Measurements from ENCODE around the gene MYMX.
"Not testable (repeated sequence)": the region's sequence is repeated elsewhere in the genome, so short reads cannot be mapped to it uniquely, and the experiment has no call there.

MYMX gene

DNA sequence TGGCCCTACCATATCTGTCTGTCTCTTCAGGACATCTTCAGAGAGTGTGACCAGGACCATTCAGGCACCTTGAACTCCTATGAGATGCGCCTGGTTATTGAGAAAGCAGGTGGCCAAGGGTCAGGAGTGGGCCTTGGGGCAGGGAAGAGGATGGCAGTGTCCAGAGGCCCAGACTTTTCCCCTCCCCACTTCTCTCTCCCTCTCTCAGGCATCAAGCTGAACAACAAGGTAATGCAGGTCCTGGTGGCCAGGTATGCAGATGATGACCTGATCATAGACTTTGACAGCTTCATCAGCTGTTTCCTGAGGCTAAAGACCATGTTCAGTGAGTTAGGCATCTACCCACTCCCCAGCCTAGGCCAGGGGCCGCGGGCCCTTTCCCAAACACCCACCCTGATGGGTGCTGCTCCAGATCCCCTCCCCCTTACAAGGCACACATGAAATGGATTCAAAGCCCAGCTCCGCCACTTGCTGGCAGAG, 33.8 kb upstream of the MYMX start (continued):
- TF ChIP-seq, protein P1, sequence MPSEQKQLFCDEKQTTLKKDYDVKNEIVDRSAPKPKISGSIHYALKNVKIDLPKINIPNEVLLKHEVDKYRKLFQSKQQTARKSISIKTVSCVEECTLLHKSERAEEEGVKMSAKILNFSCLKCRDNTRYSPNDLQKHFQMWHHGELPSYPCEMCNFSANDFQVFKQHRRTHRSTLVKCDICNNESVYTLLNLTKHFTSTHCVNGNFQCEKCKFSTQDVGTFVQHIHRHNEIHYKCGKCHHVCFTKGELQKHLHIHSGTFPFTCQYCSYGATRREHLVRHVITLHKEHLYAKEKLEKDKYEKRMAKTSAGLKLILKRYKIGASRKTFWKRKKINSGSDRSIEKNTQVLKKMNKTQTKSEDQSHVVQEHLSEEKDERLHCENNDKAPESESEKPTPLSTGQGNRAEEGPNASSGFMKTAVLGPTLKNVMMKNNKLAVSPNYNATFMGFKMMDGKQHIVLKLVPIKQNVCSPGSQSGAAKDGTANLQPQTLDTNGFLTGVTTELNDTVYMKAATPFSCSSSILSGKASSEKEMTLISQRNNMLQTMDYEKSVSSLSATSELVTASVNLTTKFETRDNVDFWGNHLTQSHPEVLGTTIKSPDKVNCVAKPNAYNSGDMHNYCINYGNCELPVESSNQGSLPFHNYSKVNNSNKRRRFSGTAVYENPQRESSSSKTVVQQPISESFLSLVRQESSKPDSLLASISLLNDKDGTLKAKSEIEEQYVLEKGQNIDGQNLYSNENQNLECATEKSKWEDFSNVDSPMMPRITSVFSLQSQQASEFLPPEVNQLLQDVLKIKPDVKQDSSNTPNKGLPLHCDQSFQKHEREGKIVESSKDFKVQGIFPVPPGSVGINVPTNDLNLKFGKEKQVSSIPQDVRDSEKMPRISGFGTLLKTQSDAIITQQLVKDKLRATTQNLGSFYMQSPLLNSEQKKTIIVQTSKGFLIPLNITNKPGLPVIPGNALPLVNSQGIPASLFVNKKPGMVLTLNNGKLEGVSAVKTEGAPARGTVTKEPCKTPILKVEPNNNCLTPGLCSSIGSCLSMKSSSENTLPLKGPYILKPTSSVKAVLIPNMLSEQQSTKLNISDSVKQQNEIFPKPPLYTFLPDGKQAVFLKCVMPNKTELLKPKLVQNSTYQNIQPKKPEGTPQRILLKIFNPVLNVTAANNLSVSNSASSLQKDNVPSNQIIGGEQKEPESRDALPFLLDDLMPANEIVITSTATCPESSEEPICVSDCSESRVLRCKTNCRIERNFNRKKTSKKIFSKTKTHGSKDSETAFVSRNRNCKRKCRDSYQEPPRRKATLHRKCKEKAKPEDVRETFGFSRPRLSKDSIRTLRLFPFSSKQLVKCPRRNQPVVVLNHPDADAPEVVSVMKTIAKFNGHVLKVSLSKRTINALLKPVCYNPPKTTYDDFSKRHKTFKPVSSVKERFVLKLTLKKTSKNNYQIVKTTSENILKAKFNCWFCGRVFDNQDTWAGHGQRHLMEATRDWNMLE (tag by site-specific recombination; conservative IDR thresholded peaks at IDR 0.05; ENCODE audit: low read depth) = no peak

DNA sequence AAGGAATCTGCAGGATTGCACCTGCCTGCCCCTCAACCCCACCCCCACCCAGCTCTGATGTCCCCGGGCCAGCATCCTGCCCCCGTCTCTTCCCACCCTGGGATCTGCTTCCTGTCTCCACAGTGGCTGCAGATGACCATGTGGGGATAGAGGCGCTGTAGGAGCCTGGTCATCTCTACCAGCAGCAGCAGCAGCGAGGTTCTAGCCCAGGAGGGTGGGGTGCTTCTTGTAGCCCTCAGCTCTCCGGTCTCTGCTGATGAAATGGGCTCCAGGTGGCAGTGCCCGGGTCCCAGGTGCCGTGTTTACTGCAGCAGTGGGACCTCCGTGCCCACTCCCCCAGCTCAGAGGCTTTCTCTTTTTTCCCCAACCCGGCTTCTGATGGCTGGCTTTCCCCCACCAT, 32.9 kb upstream of the MYMX start:
- Histone ChIP-seq H3K27ac (ENCODE audit: extremely low read depth, low read depth, low read length) (no peak overlapping the region), H3K9me3 (ENCODE audit: control insufficient read depth, insufficient read depth, low read depth, low read length) (no peaks in the 10 kb centered on the region), H3K4me1 (ENCODE audit: control insufficient read depth, insufficient read depth, low read length) (no peaks in the 10 kb centered on the region), H3K36me3 (ENCODE audit: control insufficient read depth in 2 of 2, insufficient read depth in 1 of 2, low read length in 2 of 2) (no peaks in the 10 kb centered on the region), H3K4me3 (ENCODE audit: low read depth, low read length) (no peak overlapping the region)
- POLR2A ChIA-PET = no interaction called here
- CTCF ChIA-PET = interaction anchor here (2.4 kb wide), 1 partner anchor 11 kb away, joined by 14 read pairs; no protein-coding TSS in a partner anchor
- TF ChIP-seq ZNF514 (tag by site-specific recombination; IDR thresholded peaks at IDR 0.05) (no peak), ZNF202 (tag by site-specific recombination; IDR thresholded peaks at IDR 0.05; ENCODE audit: borderline replicate concordance) (no peak), ZNF600 (tag by site-specific recombination; IDR thresholded peaks at IDR 0.05) (no peak), ZNF510 (tag by site-specific recombination; IDR thresholded peaks at IDR 0.05; ENCODE audit: insufficient replicate concordance) (no peak), TRIM28 (IDR thresholded peaks at IDR 0.05; ENCODE audit: borderline replicate concordance, low read length) (no peak), ZNF558 (tag by site-specific recombination; IDR thresholded peaks at IDR 0.05) (no peak), ZNF214 (tag by site-specific recombination; IDR thresholded peaks at IDR 0.05; ENCODE audit: borderline replicate concordance) (no peak), BCL11A (tag by site-specific recombination; IDR thresholded peaks at IDR 0.05; ENCODE audit: low read depth) (no peak), ZNF623 (tag by site-specific recombination; IDR thresholded peaks at IDR 0.05) (no peak), SP3 (tag by site-specific recombination; IDR thresholded peaks at IDR 0.05) (no peak), ZSCAN23 (tag by site-specific recombination; IDR thresholded peaks at IDR 0.05) (no peak)
- TF ChIP-seq, protein P2, sequence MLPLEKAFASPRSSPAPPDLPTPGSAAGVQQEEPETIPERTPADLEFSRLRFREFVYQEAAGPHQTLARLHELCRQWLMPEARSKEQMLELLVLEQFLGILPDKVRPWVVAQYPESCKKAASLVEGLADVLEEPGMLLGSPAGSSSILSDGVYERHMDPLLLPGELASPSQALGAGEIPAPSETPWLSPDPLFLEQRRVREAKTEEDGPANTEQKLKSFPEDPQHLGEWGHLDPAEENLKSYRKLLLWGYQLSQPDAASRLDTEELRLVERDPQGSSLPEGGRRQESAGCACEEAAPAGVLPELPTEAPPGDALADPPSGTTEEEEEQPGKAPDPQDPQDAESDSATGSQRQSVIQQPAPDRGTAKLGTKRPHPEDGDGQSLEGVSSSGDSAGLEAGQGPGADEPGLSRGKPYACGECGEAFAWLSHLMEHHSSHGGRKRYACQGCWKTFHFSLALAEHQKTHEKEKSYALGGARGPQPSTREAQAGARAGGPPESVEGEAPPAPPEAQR (tag by site-specific recombination; IDR thresholded peaks at IDR 0.05) = no peak
- TF ChIP-seq, protein P3, sequence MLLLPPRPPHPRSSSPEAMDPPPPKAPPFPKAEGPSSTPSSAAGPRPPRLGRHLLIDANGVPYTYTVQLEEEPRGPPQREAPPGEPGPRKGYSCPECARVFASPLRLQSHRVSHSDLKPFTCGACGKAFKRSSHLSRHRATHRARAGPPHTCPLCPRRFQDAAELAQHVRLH (tag by site-specific recombination; IDR thresholded peaks at IDR 0.05) = no peak

DNA sequence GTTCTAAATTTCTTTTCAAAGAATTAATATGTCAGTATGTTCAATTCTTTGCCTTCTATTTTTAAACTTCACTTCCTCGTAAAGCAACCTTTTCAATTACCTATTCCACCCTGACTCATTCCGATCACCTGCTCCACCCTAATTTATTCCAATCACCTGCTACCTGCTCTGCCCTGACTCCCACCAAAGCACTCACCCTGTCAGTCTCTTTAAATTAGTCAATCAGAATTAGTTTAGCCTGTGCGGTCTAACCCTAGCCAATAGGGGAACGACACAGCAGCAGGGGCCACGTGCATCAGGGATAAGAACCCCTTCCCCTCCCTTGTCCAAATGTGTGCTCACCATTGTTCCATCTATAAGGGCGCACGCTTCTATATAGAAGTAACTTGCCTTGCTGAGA, 31.4 kb upstream of the MYMX start:
- not testable (repeated sequence) for H3K9me3 ChIP-seq (ENCODE audit: control insufficient read depth, insufficient read depth, low read depth, low read length); H3K4me1 ChIP-seq (ENCODE audit: control insufficient read depth, insufficient read depth, low read length); H3K36me3 ChIP-seq (ENCODE audit: control insufficient read depth in 2 of 2, insufficient read depth in 1 of 2, low read length in 2 of 2); H3K27ac ChIP-seq (ENCODE audit: extremely low read depth, low read depth, low read length); H3K4me3 ChIP-seq (ENCODE audit: low read depth, low read length)
- POLR2A ChIA-PET = interaction anchor here (0.6 kb wide), 1 partner anchor 13 kb away, joined by 7 read pairs; no protein-coding TSS in a partner anchor
- CTCF ChIA-PET = interaction anchor here (0.6 to 2.9 kb wide), 8 partner anchors 10 to 234 kb away, joined by 3 to 32 read pairs (median 5); partner anchors contain the start of gene AARS2

Measured in HEK293 (cell line).